ENCODE data around the gene ANO10.

GRCh38 chr3:43537225-43537624, 84.6 kb downstream of the ANO10 start:
- TF ChIP-seq ZBTB26 (tag by site-specific recombination; optimal IDR thresholded peaks at IDR 0.05) (no peak), GFI1B (tag by site-specific recombination; IDR thresholded peaks at IDR 0.05) (no peak), CTCF (tag by site-specific recombination; IDR thresholded peaks at IDR 0.05) (no peak), ZSCAN30 (tag by site-specific recombination; IDR thresholded peaks at IDR 0.05) (no peak), ELK4 (IDR thresholded peaks at IDR 0.05; ENCODE audit: borderline replicate concordance, low read depth, low read length) (no peak), ZNF112 (tag by site-specific recombination; IDR thresholded peaks at IDR 0.05) (no peak)
